CD4-positive, alpha-beta T cell (primary cell): ENCODE results near the gene NKIRAS2. TPM values are rescaled to one million over a fixed set of nuclear protein-coding genes. Genes with fewer than 3 reads are reported as not detected.
A peak's percentile ranks its signal among the peaks of the same experiment; 100 is the strongest.

Experiments used
- ATAC-seq: fragments of 200-7000 bp; cut with Tn5 transposase; one replicate; pipeline ENCODE4 v1.10.0; 2022; ENCODE audit warnings: mild to moderate bottlenecking; ENCODE audit not compliant: poor library complexity
- CTCF ChIA-PET: fragments of 350-600 bp; sonication (Branson Sonifier 250); formaldehyde crosslinking; loops from one replicate; lab custom pipeline; 2021; ENCODE audit warnings: antibody characterized with exemption, inconsistent platforms; lab: Charles Lee
- POLR2A ChIA-PET: fragments of 350-600 bp; sonication (Branson Sonifier 250); formaldehyde crosslinking; loops from one replicate; lab custom pipeline; 2021; ENCODE audit warnings: antibody characterized with exemption, inconsistent platforms; lab: Charles Lee
- DNase-seq, 14 experiments: peaks; one replicate each; pipeline ENCODE4 v3.0.0-alpha.2; 2013 to 2020; ENCODE audit warnings: mixed read lengths in 2 of 14
- H3K27ac ChIP-seq, 2 donors: one replicate each; pipeline versions ENCODE4 v1.5.1 to v1.7.0; 2013; ENCODE audit warnings: low read length in 2 of 2, low read depth in 1 of 2, mild to moderate bottlenecking in 1 of 2
- H3K27me3 ChIP-seq, 2 experiments: 1 replicate in 1 of 2; 2 replicates in 1 of 2; pipeline versions ENCODE4 v1.6.1 to v1.7.0; 2013; ENCODE audit warnings: low read length in 2 of 2, control low read depth in 1 of 2, mild to moderate bottlenecking in 1 of 2, moderate library complexity in 1 of 2; ENCODE audit not compliant: insufficient read depth in 2 of 2, control insufficient read depth in 1 of 2
- H3K36me3 ChIP-seq: one replicate; pipeline ENCODE4 v1.6.1; 2013; ENCODE audit warnings: low read length, control low read depth; ENCODE audit not compliant: insufficient read depth
- H3K4me1 ChIP-seq: one replicate; pipeline ENCODE4 v1.6.1; 2013; ENCODE audit warnings: low read length, control low read depth; ENCODE audit not compliant: insufficient read depth
- H3K4me3 ChIP-seq: one replicate; pipeline ENCODE4 v1.5.1; 2013; ENCODE audit warnings: mild to moderate bottlenecking, low read length, moderate library complexity
- H3K9me3 ChIP-seq, 2 experiments: 1 replicate in 1 of 2; 2 replicates in 1 of 2; pipeline versions ENCODE4 v1.6.1 to v1.7.0; 2013; ENCODE audit warnings: low read length in 2 of 2, mild to moderate bottlenecking in 2 of 2, control low read depth in 1 of 2, moderate library complexity in 1 of 2; ENCODE audit not compliant: control insufficient read depth in 1 of 2, insufficient read depth in 1 of 2
- H3K27ac Mint-ChIP-seq: one replicate; pipeline ENCODE4 v1.8.0; 2020; ENCODE audit warnings: mixed read lengths
- H3K27me3 Mint-ChIP-seq: one replicate; pipeline ENCODE4 v1.8.0; 2021; ENCODE audit warnings: mixed read lengths
- H3K36me3 Mint-ChIP-seq: one replicate; pipeline ENCODE4 v1.8.0; 2021; ENCODE audit warnings: low read depth, mixed read lengths
- H3K4me1 Mint-ChIP-seq: one replicate; pipeline ENCODE4 v1.8.0; 2021; ENCODE audit warnings: low read depth, mixed read lengths
- H3K4me3 Mint-ChIP-seq: one replicate; pipeline ENCODE4 v1.8.0; 2020; ENCODE audit warnings: mild to moderate bottlenecking, mixed read lengths
- H3K9me3 Mint-ChIP-seq: one replicate; pipeline ENCODE4 v1.8.0; 2020; ENCODE audit warnings: mixed read lengths
- intact Hi-C, 2 experiments: fragments of 100-400 bp; cut with DNase I in 1 of 2; cut with micrococcal nuclease in 1 of 2; formaldehyde crosslinking; loops; one replicate each; pipeline versions ENCODE4 v1.15.1 to v1.9.0; 2023 to 2025; cut with DNase I, micrococcal nuclease
- total RNA-seq, 174 experiments: library from RNA in 2 of 174; stranded (reverse) in 2 of 174; gene quantifications; one replicate each; pipeline ENCODE4 v1.2.3 and lab custom pipeline; 2021 to 2026
- TF ChIP-seq, protein P1 (sequence below): fragments of 200-600 bp; IDR thresholded peaks from one replicate; pipeline ENCODE4 v1.8.0; 2022; ENCODE audit warnings: antibody characterized with exemption, mild to moderate bottlenecking

The NKIRAS2 gene
- total RNA-seq, 2 experiments from 2014 or later, result 12.5 to 12.9 TPM

DNA sequence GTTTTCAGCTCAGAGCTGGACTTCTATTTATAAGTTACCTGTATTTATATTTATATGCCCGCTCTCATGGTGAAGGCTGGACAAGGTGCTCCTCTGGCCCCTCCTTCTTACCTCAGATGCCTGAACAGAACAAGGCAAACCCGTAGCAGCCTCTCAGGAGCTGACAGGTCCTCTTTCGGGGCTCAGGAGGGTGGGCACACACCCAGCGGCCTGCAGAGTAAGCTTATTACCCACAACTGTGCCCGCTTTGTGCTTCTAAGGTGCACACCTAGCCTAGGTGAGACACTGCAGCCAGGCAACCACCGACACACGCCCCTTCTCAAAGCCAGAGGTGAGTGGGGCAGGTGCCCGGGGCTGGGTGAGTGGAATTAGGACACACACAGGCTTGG, 5.3 kb downstream of the NKIRAS2 start:
- H3K27ac Mint-ChIP-seq, result peak overlapping the region; percentile 67
- peaks cover 22% of the 10 kb centered on the region for H3K4me1 Mint-ChIP-seq
- Histone ChIP-seq H3K9me3 (no peaks in the 10 kb centered on the region), H3K36me3 (peaks cover 28% of the 10 kb centered on the region), H3K27ac (no peak overlapping the region), H3K4me1 (peaks cover 25% of the 10 kb centered on the region), H3K4me3 (no peak overlapping the region), H3K27me3 (no peaks in the 10 kb centered on the region)
- H3K36me3 Mint-ChIP-seq, result peaks cover 32% of the 10 kb centered on the region
- ATAC-seq, result no peak
- H3K27me3 Mint-ChIP-seq, result peaks cover 5% of the 10 kb centered on the region
- TF ChIP-seq, protein P1, sequence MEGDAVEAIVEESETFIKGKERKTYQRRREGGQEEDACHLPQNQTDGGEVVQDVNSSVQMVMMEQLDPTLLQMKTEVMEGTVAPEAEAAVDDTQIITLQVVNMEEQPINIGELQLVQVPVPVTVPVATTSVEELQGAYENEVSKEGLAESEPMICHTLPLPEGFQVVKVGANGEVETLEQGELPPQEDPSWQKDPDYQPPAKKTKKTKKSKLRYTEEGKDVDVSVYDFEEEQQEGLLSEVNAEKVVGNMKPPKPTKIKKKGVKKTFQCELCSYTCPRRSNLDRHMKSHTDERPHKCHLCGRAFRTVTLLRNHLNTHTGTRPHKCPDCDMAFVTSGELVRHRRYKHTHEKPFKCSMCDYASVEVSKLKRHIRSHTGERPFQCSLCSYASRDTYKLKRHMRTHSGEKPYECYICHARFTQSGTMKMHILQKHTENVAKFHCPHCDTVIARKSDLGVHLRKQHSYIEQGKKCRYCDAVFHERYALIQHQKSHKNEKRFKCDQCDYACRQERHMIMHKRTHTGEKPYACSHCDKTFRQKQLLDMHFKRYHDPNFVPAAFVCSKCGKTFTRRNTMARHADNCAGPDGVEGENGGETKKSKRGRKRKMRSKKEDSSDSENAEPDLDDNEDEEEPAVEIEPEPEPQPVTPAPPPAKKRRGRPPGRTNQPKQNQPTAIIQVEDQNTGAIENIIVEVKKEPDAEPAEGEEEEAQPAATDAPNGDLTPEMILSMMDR, result peak; percentile 15
- DNase-seq, result no peak
- no peaks in the 10 kb centered on the region for H3K9me3 Mint-ChIP-seq
- intact Hi-C loops, result loop anchor here (1.0 to 10.0 kb wide), 6 partner anchors 37 to 502 kb away; no protein-coding TSS in a partner anchor
- H3K4me3 Mint-ChIP-seq, result peak overlapping the region; percentile 62
- ChIA-PET POLR2A (interaction anchor here (1.7 to 2.3 kb wide), 3 partner anchors 8 to 96 kb away, joined by 5 to 6 read pairs (median 6); partner anchors contain the start of genes DHX58, DNAJC7 and KAT2A), CTCF (interaction anchor here (0.7 to 1.9 kb wide), 4 partner anchors 73 to 88 kb away, joined by 3 to 9 read pairs (median 3); partner anchors contain the start of genes DHX58 and ZNF385C)

DNA sequence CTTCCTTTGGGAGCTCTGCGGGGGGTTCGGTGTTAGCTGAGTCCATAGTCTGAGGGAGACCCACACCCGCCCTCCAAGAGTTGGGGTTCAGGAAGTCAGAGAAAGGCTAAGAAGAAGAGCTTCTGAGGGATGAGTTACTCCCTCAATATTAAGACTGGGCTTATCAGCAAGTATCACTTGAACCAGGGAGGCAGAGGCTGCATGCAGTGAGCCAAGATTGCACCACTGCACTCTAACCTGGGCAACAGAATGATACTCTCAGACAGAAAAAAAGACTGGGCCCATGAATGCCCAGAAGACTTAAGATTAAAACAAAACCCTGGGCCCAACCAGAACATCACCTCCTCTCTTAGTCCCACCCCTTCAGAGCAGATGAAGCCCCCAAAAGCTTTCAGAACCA, 6.0 kb downstream of the NKIRAS2 start:
- H3K4me3 ChIP-seq, result no peak overlapping the region
- peaks cover 28% of the 10 kb centered on the region for H3K36me3 ChIP-seq
- ChIA-PET CTCF (interaction anchor here (1.3 to 1.9 kb wide), 2 partner anchors 72 to 87 kb away, joined by 3 to 9 read pairs; partner anchors contain the start of genes DHX58 and ZNF385C), POLR2A (interaction anchor here (1.0 to 2.3 kb wide), 3 partner anchors 9 to 86 kb away, joined by 3 to 6 read pairs (median 6); partner anchors contain the start of genes DHX58 and DNAJC7)
- DNase-seq (no peak), ATAC-seq (no peak)
- Mint-ChIP-seq H3K27me3 (peaks cover 5% of the 10 kb centered on the region), H3K9me3 (no peaks in the 10 kb centered on the region), H3K36me3 (peaks cover 28% of the 10 kb centered on the region), H3K4me1 (peaks cover 16% of the 10 kb centered on the region), H3K4me3 (no peak overlapping the region), H3K27ac (no peak overlapping the region)
- no peaks in the 10 kb centered on the region for H3K9me3 ChIP-seq
- H3K4me1 ChIP-seq, result peaks cover 17% of the 10 kb centered on the region
- H3K27ac ChIP-seq, result no peak overlapping the region
- no peaks in the 10 kb centered on the region for H3K27me3 ChIP-seq
- TF ChIP-seq, protein P1, result no peak
- intact Hi-C loops, result loop anchor here (1.0 to 10.0 kb wide), 6 partner anchors 36 to 501 kb away; no protein-coding TSS in a partner anchor

DNA sequence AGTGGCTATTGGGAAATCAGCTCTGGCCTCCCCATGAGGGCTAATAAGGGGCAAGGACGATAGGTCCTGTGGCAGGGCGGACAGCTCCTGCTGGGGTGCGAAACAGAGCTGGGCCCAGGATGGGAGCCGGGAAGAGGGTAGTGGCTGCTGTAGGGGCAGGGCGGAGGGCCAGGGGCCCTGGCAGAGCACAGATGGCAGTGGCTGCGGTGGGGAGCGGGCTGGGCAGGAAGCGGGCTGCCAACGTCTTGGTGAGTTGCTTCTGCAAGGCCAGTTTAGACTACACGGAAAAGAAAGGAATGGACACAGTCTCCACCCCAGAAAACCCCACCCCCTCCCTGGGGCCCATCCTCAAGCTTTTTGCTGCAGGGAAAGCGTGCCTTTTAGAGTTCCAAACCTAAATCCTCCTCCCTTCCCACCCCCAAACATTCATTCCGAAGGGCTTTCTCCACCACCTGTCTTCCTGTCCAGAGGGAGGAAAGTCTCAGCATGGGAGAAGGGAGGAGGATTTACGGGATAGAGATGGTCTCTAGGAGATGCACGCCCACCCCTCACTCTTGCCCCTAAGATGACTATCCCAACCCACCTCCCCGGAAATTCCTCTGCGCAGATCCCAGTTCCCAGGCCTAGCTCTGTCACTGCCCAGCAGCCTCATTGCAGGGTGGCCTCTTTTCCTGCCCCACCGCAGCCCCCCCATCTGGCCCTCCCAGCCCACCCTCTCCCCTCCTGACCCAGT, 7.1 kb downstream of the NKIRAS2 start:
- peaks cover 5% of the 10 kb centered on the region for H3K27me3 Mint-ChIP-seq
- CTCF ChIA-PET, result interaction anchor here (1.3 kb wide), 1 partner anchor 75 kb away, joined by 6 read pairs; no protein-coding TSS in a partner anchor
- peaks cover 11% of the 10 kb centered on the region for H3K4me1 ChIP-seq
- no peak overlapping the region for H3K27ac ChIP-seq
- intact Hi-C loops, result loop anchor here (5.0 to 10.0 kb wide), 3 partner anchors 35 to 500 kb away; no protein-coding TSS in a partner anchor
- H3K4me1 Mint-ChIP-seq, result peaks cover 11% of the 10 kb centered on the region
- no peaks in the 10 kb centered on the region for H3K27me3 ChIP-seq
- no peaks in the 10 kb centered on the region for H3K9me3 ChIP-seq
- TF ChIP-seq, protein P1, result no peak
- no peak overlapping the region for H3K27ac Mint-ChIP-seq
- no peak for ATAC-seq
- peaks cover 28% of the 10 kb centered on the region for H3K36me3 ChIP-seq
- POLR2A ChIA-PET, result interaction anchor here (1.0 to 2.3 kb wide), 2 partner anchors 10 to 55 kb away, joined by 3 to 6 read pairs; partner anchors contain the start of gene DNAJC7
- H3K4me3 ChIP-seq, result no peak overlapping the region
- no peaks in the 10 kb centered on the region for H3K9me3 Mint-ChIP-seq
- no peak for DNase-seq
- no peak overlapping the region for H3K4me3 Mint-ChIP-seq
- H3K36me3 Mint-ChIP-seq, result peaks cover 23% of the 10 kb centered on the region
